Measurements from ENCODE around the gene ESYT2.
A peak's percentile ranks its signal among the peaks of the same experiment; 100 is the strongest.
"Not testable (repeated sequence)": the region's sequence is repeated elsewhere in the genome, so short reads cannot be mapped to it uniquely, and the experiment has no call there.

Gene ESYT2

DNA sequence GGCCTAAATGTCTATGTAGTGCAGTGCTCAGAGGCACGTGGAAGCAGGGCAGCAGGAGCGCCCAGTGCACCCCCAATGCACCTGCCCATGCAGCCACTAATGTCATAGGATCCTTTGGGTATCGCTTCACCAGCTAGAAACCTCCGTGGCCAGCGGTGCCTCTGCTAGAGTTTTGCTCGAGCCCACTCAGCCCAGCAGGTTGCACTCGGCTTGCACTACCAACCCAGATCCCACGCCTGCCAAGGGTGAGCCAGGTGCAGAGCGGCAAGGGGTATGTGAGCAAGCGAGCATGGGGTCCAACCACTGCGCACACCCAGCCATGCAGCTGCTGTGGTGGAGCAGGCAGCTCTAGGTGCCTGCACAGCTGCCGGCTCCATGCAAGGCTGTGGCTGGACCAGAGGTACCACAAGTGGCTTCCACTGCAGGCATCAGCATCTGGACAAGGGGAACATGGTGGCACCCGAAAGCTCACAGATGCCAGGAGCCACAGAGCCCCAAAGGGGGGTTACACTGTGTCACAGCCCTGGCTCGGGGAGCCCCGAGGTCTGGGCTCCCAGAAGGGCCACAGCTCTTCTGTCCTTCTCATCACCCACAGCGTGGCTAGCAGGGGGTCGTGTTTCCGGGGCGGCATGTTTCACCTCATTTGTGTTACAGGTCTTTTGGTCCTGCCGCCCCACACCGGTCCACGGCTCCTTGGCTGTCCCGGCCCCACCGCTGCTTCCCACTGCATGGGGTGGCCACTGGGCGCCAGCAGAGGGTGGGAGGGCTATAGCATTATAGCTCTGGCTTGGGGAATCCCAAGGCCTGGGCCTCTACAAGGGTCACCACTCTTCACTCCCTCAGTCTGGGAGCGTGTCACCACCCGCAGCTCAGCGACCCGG is 122.4 kb downstream of the ESYT2 start:
- WGBS (ENCODE audit: insufficient coverage), result 96% methylated on average over 26 of the region's 29 CpGs
- Histone ChIP-seq H3K27ac (ENCODE audit: insufficient read depth in 1 of 2, low read depth in 1 of 2, low read length in 2 of 2, poor library complexity in 1 of 2, severe bottlenecking in 2 of 2) (no peak overlapping the region), H3K27me3 (replicated peaks in 2 of 5; ENCODE audit: control insufficient read depth in 4 of 5, insufficient read depth in 5 of 5, low read length in 4 of 5) (no peaks in the 10 kb centered on the region), H3K4me1 (ENCODE audit: control extremely low read depth in 1 of 4, control insufficient read depth in 4 of 4, insufficient read depth in 4 of 4, low read length in 3 of 4) (peaks cover 2 to 40% (median 31%) of the 10 kb centered on the region in 4 experiments), H3K9me3 (ENCODE audit: control extremely low read depth in 1 of 5, control insufficient read depth in 4 of 5, insufficient read depth in 2 of 5, low read depth in 1 of 5, low read length in 4 of 5) (peaks cover 0 to 10% (median 6%) of the 10 kb centered on the region in 5 experiments), H3K4me3 (ENCODE audit: control insufficient read depth in 1 of 7, extremely low read depth in 1 of 7, insufficient read depth in 4 of 7, low read depth in 2 of 7, low read length in 6 of 7) (no peak overlapping the region), H3K36me3 (ENCODE audit: control insufficient read depth in 4 of 4, insufficient read depth in 4 of 4, low read length in 3 of 4) (peaks cover 0 to 4% (median 0%) of the 10 kb centered on the region in 4 experiments)
- no peak for DNase-seq
- CTCF ChIA-PET, result interaction anchor here (0.9 to 2.8 kb wide), 4 partner anchors 11 to 36 kb away, joined by 3 to 9 read pairs (median 6); no protein-coding TSS in a partner anchor
- POLR2A ChIA-PET, result no interaction called here

DNA sequence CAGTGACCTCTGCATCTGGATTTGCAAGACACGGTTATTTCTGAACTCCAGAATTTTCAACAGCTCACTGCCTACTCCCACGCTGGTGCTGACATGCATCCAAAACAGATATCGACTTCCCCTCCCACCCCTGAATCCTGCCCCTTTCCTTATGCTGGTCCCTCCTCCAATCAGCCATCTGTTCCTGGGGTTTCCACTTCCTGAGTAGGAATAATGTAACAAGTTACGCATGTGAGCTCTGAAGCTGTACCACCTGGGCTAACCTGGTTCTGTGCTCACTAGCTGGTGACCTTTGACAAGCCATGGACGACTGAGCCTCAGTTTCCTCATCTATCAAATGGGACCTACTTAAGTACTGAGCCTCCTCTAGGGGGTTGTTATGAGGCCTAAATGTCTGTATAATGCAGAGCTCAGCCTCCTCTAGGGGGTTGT is 123.0 kb downstream of the ESYT2 start:
- 91% methylated on average over 4 of the region's 5 CpGs for WGBS (ENCODE audit: insufficient coverage)
- ChIA-PET POLR2A (no interaction called here), CTCF (interaction anchor here (0.9 to 2.8 kb wide), 3 partner anchors 12 to 37 kb away, joined by 3 to 9 read pairs (median 8); no protein-coding TSS in a partner anchor)
- no peak for DNase-seq
- H3K4me3 ChIP-seq (ENCODE audit: control insufficient read depth in 1 of 7, extremely low read depth in 1 of 7, insufficient read depth in 4 of 7, low read depth in 2 of 7, low read length in 6 of 7), result no peak overlapping the region
- no peaks in the 10 kb centered on the region for H3K27me3 ChIP-seq (replicated peaks in 2 of 5; ENCODE audit: control insufficient read depth in 4 of 5, insufficient read depth in 5 of 5, low read length in 4 of 5)
- peaks cover 0 to 10% (median 6%) of the 10 kb centered on the region in 5 experiments for H3K9me3 ChIP-seq (ENCODE audit: control extremely low read depth in 1 of 5, control insufficient read depth in 4 of 5, insufficient read depth in 2 of 5, low read depth in 1 of 5, low read length in 4 of 5)
- H3K27ac ChIP-seq (ENCODE audit: insufficient read depth in 1 of 2, low read depth in 1 of 2, low read length in 2 of 2, poor library complexity in 1 of 2, severe bottlenecking in 2 of 2), result no peak overlapping the region
- H3K4me1 ChIP-seq (ENCODE audit: control extremely low read depth in 1 of 4, control insufficient read depth in 4 of 4, insufficient read depth in 4 of 4, low read length in 3 of 4), result peaks cover 2 to 39% (median 31%) of the 10 kb centered on the region in 4 experiments
- H3K36me3 ChIP-seq (ENCODE audit: control insufficient read depth in 4 of 4, insufficient read depth in 4 of 4, low read length in 3 of 4), result peaks cover 0 to 10% (median 0%) of the 10 kb centered on the region in 4 experiments

DNA sequence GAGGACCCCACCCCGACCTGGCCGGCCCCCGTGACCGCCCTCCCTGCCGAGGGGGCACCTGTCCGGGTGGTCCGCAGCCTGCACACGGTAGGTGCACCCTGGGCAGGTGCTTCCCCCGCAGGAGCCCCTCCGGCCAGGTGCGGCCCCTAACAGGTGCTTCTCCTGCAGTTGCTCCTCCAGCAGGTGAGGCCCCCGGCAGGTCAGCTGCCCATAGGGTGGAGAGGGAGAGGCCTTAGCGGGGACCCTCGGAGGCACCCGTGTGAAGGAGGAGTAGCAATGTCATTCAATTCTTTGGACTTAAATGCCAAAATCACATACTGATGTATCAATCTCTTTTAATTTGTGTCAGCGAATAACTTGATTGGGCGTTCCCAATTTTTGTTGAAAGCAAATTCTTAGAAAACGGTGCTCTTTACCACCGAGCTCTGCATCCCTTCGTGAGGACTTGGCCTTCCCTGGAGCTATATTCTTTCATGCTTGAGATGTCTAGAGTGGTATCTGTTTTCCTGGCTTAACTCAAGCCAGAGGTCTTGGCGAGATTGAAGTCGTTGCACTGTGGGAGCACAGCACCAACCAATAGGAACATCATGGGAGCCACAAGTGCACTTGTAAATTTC is 124.0 kb downstream of the ESYT2 start:
- Histone ChIP-seq H3K4me1 (ENCODE audit: control extremely low read depth in 1 of 4, control insufficient read depth in 4 of 4, insufficient read depth in 4 of 4, low read length in 3 of 4) (peaks cover 2 to 32% (median 24%) of the 10 kb centered on the region in 4 experiments), H3K27ac (ENCODE audit: insufficient read depth in 1 of 2, low read depth in 1 of 2, low read length in 2 of 2, poor library complexity in 1 of 2, severe bottlenecking in 2 of 2) (peak overlapping the region in 1 of 2 experiments; percentile 86), H3K9me3 (ENCODE audit: control extremely low read depth in 1 of 5, control insufficient read depth in 4 of 5, insufficient read depth in 2 of 5, low read depth in 1 of 5, low read length in 4 of 5) (peaks cover 0 to 10% (median 6%) of the 10 kb centered on the region in 5 experiments), H3K4me3 (ENCODE audit: control insufficient read depth in 1 of 7, extremely low read depth in 1 of 7, insufficient read depth in 4 of 7, low read depth in 2 of 7, low read length in 6 of 7) (peak overlapping the region; percentile 65 to 97 (median 88)), H3K36me3 (ENCODE audit: control insufficient read depth in 4 of 4, insufficient read depth in 4 of 4, low read length in 3 of 4) (peaks cover 0 to 17% (median 4%) of the 10 kb centered on the region in 4 experiments), H3K27me3 (replicated peaks in 2 of 5; ENCODE audit: control insufficient read depth in 4 of 5, insufficient read depth in 5 of 5, low read length in 4 of 5) (no peaks in the 10 kb centered on the region)
- DNase-seq, result no peak
- ChIA-PET POLR2A (no interaction called here), CTCF (interaction anchor here (1.2 to 2.8 kb wide), 5 partner anchors 9 to 35 kb away, joined by 3 to 9 read pairs (median 5); no protein-coding TSS in a partner anchor)
- WGBS (ENCODE audit: insufficient coverage), result 15% methylated on average over 15 of the region's 22 CpGs

DNA sequence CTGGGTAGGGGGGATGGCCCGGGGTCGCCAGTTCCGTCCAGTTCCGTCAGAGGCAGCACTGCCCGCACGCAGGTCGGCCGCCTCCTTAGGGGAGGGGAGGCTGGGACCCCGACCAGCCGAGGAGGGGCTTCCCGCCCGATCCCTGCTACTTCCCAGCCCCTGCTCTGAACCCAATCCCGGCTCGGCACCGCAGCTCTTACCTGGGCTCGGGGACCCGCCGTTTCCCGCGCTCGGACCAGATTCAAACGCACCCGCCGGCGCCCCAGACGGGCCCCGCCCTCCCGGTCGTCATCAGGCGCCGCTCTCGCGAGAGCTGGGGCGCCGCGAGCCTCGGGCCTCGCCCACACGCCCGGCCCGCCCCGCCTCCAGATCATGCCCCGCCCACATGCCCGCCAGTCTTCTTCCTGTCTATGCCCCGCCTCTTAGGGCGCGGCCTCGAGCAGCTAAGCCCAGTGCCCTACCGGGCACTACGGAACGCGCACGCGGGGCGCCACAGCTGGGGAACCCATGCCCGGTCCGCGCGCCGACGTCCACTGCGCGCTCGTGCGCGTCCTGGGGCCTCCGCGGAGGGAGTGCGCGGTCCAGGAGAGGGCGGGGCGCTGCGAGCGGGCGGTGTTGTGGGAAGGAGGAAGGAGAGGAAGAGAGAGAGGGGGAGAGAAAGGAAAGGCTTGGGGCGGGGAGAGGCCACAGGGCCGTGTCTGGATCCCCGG is 124.6 kb downstream of the ESYT2 start, which contains the start of gene NCAPG2:
Gene NCAPG2, minus strand, starts transcription at position 281 of the 710 bp plus-strand sequence. CDS start 2,905 bp downstream, outside the sequence.
- ChIA-PET POLR2A (no interaction called here), CTCF (interaction anchor here (1.2 to 1.4 kb wide), 3 partner anchors 9 to 18 kb away, joined by 3 to 5 read pairs (median 4); no protein-coding TSS in a partner anchor)
- peaks cover 0 to 10% (median 6%) of the 10 kb centered on the region in 5 experiments for H3K9me3 ChIP-seq (ENCODE audit: control extremely low read depth in 1 of 5, control insufficient read depth in 4 of 5, insufficient read depth in 2 of 5, low read depth in 1 of 5, low read length in 4 of 5)
- peak within 1 kb of the TSS; percentile 65 to 97 (median 88) for H3K4me3 ChIP-seq (ENCODE audit: control insufficient read depth in 1 of 7, extremely low read depth in 1 of 7, insufficient read depth in 4 of 7, low read depth in 2 of 7, low read length in 6 of 7)
- 0% methylated on average over 52 of the region's 78 CpGs for WGBS (ENCODE audit: insufficient coverage)
- peak within 1 kb of the TSS; percentile 54 to 86 for H3K27ac ChIP-seq (ENCODE audit: insufficient read depth in 1 of 2, low read depth in 1 of 2, low read length in 2 of 2, poor library complexity in 1 of 2, severe bottlenecking in 2 of 2)
- peaks cover 0 to 23% (median 4%) of the 10 kb centered on the region in 4 experiments for H3K36me3 ChIP-seq (ENCODE audit: control insufficient read depth in 4 of 4, insufficient read depth in 4 of 4, low read length in 3 of 4)
- H3K27me3 ChIP-seq (replicated peaks in 2 of 5; ENCODE audit: control insufficient read depth in 4 of 5, insufficient read depth in 5 of 5, low read length in 4 of 5), result no peaks in the 10 kb centered on the region
- peaks cover 2 to 31% (median 23%) of the 10 kb centered on the region in 4 experiments for H3K4me1 ChIP-seq (ENCODE audit: control extremely low read depth in 1 of 4, control insufficient read depth in 4 of 4, insufficient read depth in 4 of 4, low read length in 3 of 4)
- peak; percentile 97 to 98 (median 98) for DNase-seq

DNA sequence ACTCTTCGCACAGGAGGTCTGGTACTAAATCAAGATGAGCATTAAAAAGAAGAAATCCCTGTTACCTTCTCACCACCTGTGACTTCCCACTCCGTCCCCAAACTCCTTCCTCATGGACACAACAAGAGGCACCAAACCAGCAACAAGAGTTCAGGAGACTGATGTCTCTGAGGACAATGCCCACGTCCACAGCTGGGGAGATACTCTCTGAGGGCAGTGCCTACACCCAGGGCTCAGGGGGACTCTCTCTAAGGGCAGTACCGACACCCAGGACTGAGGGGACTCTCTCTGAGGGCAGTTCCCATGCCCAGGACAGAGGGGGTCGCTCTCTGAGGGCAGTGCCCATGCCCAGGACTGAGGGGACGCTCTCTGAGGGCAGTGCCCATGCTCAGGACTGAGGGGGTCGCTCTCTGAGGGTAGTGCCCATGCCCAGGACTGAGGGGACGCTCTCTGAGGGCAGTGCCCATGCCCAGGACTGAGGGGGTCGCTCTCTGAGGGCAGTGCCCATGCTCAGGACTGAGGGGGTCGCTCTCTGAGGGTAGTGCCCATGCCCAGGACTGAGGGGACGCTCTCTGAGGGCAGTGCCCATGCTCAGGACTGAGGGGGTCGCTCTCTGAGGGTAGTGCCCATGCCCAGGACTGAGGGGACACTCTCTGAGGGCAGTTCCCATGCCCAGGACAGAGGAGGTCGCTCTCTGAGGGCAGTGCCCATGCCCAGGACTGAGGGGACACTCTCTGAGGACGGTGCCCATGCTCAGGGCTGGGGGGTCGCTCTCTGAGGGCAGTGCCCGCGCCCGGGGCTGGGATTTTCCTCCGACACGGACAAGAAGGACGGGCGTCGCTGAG is 125.4 kb downstream of the ESYT2 start:
- CTCF ChIA-PET, result interaction anchor here (1.2 to 1.4 kb wide), 3 partner anchors 8 to 19 kb away, joined by 3 to 5 read pairs (median 4); no protein-coding TSS in a partner anchor

DNA sequence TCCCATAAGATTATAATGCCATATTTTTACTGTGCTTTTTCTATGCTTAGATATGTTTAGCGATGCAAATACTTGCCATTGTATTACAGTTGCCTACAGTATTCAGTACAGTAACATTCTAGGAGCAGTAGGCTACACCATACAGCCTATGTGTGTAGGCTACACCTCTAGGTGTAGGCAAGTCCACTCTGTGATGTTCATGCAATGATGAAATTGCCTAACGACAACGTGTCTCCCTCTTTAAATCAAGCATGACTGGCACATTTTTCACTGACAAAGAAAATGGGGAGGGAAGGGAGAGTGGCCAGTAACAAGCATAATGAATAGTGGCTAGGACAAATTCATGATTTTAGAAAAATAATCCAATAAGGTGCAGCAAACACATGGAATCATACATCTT is 126.4 kb downstream of the ESYT2 start:
- Histone ChIP-seq H3K4me3 (ENCODE audit: control insufficient read depth in 1 of 7, extremely low read depth in 1 of 7, insufficient read depth in 4 of 7, low read depth in 2 of 7, low read length in 6 of 7) (peak overlapping the region in 1 of 7 experiments; percentile 97), H3K36me3 (ENCODE audit: control insufficient read depth in 4 of 4, insufficient read depth in 4 of 4, low read length in 3 of 4) (peaks cover 0 to 38% (median 8%) of the 10 kb centered on the region in 4 experiments), H3K9me3 (ENCODE audit: control extremely low read depth in 1 of 5, control insufficient read depth in 4 of 5, insufficient read depth in 2 of 5, low read depth in 1 of 5, low read length in 4 of 5) (peaks cover 0 to 9% (median 6%) of the 10 kb centered on the region in 5 experiments), H3K27ac (ENCODE audit: insufficient read depth in 1 of 2, low read depth in 1 of 2, low read length in 2 of 2, poor library complexity in 1 of 2, severe bottlenecking in 2 of 2) (peak overlapping the region in 1 of 2 experiments; percentile 86), H3K4me1 (ENCODE audit: control extremely low read depth in 1 of 4, control insufficient read depth in 4 of 4, insufficient read depth in 4 of 4, low read length in 3 of 4) (peaks cover 2 to 31% (median 23%) of the 10 kb centered on the region in 4 experiments), H3K27me3 (replicated peaks in 2 of 5; ENCODE audit: control insufficient read depth in 4 of 5, insufficient read depth in 5 of 5, low read length in 4 of 5) (no peaks in the 10 kb centered on the region)
- no CpG with 5 or more reads among the region's 3 CpGs for WGBS (ENCODE audit: insufficient coverage)
- no peak for DNase-seq
- ChIA-PET CTCF (no interaction called here), POLR2A (no interaction called here)

More for the DNA sequence above, 125.4 kb downstream of the ESYT2 start:
- Histone ChIP-seq H3K4me3 (ENCODE audit: control insufficient read depth in 1 of 7, extremely low read depth in 1 of 7, insufficient read depth in 4 of 7, low read depth in 2 of 7, low read length in 6 of 7) (peak overlapping the region; percentile 59 to 97 (median 88)), H3K36me3 (ENCODE audit: control insufficient read depth in 4 of 4, insufficient read depth in 4 of 4, low read length in 3 of 4) (peaks cover 0 to 31% (median 6%) of the 10 kb centered on the region in 4 experiments), H3K27ac (ENCODE audit: insufficient read depth in 1 of 2, low read depth in 1 of 2, low read length in 2 of 2, poor library complexity in 1 of 2, severe bottlenecking in 2 of 2) (peak overlapping the region; percentile 54 to 86), H3K4me1 (ENCODE audit: control extremely low read depth in 1 of 4, control insufficient read depth in 4 of 4, insufficient read depth in 4 of 4, low read length in 3 of 4) (peaks cover 2 to 31% (median 23%) of the 10 kb centered on the region in 4 experiments)
- POLR2A ChIA-PET; DNase-seq; H3K27me3 ChIP-seq (replicated peaks in 2 of 5; ENCODE audit: control insufficient read depth in 4 of 5, insufficient read depth in 5 of 5, low read length in 4 of 5); H3K9me3 ChIP-seq (ENCODE audit: control extremely low read depth in 1 of 5, control insufficient read depth in 4 of 5, insufficient read depth in 2 of 5, low read depth in 1 of 5, low read length in 4 of 5): not testable (repeated sequence)
- 15% methylated on average over 15 of the region's 23 CpGs for WGBS (ENCODE audit: insufficient coverage)
